G401.6 (cell line): Measurements from ENCODE around the gene HDHD5.

Source experiments
- FAIRE-seq: peaks from 2 replicates; lab custom pipeline; 2012; peaks lifted over from hg19 to GRCh38; lab: Jason Lieb, UNC

HDHD5 gene

GRCh38 chr22:17120281-17120680, 38.8 kb downstream of the HDHD5 start:
- FAIRE-seq = no peak

DNA sequence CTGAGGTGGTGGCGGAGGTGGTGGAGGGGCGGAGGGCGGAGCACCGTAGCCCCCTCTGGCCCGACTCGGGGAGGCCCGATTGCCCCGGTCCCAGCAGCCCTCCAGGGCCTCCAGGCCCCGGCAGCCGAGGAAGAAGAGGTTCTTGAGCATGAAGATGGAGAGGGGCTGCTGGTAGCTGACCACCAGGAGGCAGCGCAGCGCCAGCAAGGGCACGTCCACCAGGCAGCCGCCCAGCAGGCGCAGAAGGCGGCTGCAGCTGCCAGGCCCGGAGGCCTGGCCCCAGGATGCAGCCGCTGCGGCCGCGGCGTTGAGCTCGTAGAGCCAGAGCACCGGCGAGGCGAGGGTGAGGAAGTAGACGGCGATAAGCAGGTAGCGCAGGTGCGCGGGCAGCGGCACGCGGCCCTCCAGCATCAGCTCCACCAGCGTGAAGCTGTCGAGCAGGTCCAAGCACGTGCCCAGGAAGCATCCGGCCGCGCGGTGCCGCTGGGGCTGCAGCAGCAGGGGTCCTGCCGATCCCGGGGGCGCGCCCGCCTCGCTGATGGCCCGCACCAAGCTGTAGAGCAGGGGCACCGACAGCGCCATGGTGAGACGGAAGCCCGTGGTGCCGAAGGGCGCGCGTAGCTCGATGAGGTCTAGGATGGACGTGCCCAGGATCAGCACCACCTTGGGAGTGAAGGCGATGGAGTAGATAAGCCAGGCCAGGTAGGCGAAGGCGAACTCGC, 39.4 kb downstream of the HDHD5 start:
- FAIRE-seq = no peak

DNA sequence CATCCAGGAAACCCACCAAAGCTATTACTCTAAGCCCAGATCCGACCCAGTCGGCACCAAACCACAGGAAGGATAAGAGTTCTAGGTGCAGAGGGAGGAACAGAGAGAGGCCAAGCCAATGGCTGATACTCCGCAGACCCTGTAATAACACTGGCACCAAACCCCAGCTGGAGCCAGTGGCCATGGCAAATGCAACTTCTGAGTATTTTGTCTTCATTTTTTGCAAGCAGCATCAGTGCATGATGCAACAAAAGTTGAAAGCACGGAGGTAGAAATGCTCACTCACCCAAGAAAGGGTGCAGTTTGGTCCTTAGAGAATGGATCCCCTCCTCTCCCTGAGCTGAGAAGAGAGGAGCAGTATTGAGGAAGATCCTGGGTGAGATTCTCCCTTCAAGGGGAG, 40.7 kb downstream of the HDHD5 start:
- no peak for FAIRE-seq

- no peak for FAIRE-seq
These were observed 41.2 kb downstream of the HDHD5 start for GRCh38 chr22:17117890-17118289.

DNA sequence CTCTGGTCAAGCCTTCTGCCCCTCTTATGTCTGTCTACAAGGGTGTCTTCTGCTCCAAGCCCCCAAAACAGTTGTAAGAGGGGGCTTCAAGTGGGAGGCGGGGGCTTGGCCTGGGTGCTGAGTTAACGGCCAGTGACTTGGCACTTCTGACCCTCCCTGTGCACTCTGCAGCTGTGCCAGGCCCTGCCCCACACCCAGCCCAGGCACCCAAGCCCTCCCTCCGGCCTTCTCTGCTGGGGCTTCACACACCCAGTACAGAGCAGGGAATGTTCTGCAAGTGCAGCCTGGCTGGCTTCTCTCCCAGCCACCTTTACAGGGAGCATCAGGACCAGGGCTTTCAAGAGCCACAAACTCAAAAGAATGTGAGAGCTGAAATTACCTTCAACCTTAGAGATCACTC, 41.7 kb downstream of the HDHD5 start:
- no peak for FAIRE-seq

DNA sequence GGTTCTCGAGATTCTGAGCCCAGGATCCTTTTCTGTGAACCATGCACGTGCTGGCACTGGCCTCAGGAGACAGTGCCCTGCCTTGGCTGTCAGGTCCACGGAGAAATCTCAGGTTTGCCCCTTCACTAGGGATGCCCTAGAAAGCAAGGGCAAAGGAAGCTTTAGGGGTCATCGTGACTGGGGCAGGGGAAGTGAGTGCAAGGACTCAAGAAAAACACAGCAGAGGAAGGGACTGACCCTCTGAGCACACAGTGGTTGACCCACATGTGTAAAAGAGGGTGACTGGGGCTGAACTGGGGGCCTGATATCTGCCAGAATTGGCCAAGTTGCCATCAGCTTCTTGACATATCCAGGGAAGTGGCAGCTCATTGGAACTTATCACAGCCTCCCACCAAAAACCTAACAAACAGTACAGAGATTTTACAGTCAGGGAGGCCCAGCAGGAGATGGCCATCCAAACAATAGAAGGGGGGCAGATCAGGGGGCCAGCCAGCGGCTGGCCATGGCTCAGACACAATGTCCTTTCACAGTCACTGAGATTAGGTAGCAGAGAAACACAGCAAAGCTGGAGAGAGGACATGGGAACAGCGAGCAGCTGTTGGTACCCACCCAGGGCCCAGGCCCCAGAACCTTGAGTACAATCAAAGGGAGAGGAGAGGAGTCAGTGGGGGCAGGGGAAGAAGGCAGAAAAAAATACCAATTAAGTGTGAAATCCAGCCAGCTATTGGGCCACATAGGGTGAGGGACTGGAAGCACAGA, 42.3 kb downstream of the HDHD5 start:
- FAIRE-seq = no peak

DNA sequence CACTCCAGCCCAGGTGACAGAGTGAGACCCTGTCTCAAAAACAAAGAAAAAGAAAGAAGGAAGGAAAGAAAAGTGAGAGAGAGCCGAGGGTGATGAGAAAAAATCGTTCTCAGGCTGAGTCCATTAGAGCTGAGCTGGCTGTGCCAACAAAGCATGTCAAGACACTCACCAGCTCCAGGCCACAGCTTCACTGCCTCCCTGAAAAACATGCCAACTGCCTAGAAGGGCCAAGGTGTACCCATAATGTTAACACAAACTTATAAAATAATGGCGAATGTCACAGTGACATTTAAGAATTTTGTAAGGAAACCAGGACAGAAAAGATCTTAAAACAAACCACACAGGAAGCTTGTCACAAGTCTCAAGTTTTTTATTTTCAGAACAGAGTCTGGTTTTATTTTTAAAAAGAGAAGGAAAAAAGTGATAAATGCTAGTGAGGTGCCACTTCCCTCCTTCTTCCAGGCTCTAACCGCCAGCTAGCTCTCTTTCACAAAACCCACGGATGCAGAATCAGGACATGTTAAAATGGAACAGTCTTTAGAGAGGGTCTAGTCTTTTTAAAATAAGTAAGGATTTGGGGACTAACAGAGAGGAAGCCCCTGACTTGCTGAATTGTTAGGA, 43.0 kb downstream of the HDHD5 start:
- no peak for FAIRE-seq

GRCh38 chr22:17115236-17115635, 43.8 kb downstream of the HDHD5 start:
- FAIRE-seq = no peak

GRCh38 chr22:17114898-17115235, 44.2 kb downstream of the HDHD5 start:
- FAIRE-seq = no peak

DNA sequence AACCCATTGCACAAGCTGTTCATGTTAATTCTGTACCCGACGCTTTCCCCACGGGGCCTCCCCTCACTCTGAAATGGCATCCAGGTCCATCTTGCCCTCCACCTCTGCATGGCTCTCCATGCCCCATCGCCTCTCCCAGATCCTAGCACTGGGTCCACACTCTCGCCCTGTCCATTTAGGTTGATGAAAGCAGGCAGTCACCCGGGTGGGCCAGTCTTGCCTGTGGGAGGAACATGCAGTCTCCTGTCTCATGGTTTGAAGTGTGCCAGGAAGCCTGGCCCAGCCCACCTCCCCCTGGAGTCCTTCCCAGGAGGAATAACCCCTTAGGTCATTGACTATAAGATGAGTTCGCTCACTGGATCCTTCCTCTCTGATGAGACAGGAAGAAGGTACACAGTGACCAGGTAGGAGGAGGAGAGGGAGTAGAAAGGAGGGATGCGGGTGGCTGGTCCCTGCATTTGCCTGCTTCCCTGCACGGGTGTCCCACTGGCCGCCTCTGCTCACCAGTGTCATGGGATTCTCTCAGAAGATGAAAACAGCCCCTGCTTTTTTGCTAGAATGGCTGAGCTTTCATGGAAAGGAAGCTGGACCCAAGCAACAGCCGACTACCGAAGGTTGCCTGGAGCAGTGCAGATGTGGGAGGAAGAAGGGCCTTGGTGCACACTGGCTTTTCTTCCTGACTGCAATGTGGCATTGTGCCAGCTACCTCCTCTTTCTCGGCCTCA, 44.7 kb downstream of the HDHD5 start:
- no peak for FAIRE-seq

DNA sequence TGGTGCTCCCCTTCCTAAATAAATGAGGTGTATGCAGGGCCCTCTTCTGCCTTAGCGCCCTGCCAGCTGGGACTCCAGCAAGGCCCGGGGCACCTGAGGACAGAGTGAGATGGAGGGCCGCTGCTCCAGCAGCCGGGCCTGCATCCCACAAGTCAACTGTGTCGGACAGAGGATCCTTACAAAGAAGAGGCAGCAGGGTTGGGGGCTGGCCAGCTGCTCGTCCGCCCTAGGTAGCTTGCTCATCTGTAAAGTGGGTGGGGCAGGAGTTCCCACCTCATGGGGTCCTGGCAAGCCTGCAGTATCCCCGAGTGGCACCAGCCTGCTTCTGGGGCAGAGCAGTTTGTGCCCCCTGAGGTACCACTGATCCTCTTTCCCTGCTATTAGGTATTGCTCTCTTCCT, 45.5 kb downstream of the HDHD5 start:
- FAIRE-seq = no peak

DNA sequence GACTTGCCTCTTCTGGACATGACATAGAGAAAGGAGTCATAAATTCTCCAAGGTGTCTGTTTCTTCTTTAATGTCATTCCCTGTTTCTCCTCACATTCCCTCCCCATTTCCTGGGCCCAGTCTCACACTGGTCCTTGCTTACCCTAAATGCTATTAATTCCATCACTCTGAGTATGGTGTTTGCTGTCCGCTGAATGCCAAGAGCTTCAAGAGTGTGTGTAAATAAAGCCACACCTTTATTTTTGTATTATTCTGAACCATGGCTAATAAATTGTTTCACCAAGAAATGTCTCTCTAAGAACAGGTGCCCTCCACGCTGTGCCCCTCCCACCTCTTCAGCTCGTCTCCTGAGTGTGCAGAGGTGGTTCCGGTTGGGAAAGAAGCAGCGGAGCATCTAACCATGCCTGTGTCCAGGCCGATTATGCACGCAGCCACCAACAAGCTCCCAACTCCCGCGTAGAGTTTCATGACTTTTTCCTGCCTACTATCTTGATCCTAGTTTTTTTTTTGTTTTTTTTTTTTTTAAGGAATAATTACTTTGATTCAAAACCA, 46.5 kb downstream of the HDHD5 start:
- FAIRE-seq = no peak

DNA sequence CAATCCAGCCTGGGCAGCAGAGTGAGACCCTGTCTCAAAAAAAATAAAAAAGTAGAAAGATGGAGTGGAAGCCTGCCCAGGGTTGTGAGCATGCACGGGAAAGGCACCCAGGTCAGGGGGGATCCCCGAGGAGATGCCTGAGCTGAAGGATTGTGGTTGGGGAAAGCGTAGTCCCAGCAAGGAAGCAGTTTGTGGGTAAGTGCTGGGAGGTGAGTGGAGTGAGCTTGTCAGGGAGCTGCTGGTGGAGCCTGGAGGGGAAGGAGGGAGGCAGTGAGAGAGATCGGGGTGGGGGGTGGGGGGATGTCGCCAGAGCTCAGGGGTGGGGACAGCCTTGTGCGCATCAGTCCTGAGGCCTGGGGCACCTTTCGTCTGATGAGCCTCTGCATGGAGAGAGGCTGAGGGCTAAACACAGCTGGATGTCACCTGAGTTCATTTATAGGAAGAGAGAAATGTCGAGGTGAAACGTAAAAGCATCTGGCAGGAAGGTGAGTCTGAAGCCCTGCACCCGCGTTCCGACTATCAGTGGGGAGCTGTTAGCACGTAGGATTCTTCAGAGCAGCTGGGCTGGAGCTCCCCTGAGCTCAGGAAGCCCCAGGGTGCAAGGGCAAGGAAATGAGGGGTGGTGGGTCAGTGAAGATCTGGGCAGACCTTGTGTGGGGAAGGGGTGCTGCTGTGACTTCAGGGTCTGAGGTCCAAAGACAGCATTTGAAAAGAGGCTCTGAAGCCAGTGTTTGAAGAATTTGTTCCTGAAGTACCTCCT, 48.1 kb downstream of the HDHD5 start:
- FAIRE-seq = no peak

DNA sequence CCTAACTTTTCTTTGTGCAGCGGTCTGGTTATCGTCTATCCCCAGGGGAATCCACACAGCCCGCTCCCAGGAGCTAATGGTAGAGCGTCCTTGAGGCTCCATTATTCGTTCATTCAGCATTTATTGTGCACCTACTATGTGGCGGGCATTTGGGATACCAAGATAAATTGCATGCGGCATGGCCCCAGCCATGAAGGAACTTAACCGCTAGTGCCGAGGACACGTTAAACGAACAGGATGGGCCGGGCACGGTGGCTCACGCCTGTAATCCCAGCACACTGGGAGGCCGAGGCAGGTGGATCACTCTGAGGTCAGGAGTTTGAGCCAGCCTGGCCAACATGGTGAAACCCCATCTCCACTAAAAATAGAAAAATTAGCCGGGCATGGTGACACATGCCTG, 49.1 kb downstream of the HDHD5 start:
- no peak for FAIRE-seq

DNA sequence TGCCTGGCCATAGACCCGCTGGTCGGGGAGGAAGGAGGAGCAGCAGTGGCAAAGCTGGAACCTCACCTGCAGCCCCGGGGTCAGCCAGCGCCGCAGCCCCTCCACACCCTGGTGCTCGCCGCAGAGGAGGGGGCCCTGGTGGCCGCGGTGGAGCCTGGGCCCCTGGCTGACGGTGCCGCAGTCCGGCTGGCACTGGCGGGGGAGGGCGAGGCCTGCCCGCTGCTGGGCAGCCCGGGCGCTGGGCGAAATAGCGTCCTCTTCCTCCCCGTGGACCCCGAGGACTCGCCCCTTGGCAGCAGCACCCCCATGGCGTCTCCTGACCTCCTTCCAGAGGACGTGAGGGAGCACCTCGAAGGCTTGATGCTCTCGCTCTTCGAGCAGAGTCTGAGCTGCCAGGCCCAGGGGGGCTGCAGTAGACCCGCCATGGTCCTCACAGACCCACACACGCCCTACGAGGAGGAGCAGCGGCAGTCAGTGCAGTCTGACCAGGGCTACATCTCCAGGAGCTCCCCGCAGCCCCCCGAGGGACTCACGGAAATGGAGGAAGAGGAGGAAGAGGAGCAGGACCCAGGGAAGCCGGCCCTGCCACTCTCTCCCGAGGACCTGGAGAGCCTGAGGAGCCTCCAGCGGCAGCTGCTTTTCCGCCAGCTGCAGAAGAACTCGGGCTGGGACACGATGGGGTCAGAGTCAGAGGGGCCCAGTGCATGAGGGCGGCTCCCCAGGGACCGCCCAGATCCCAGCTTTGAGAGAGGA, 49.8 kb downstream of the HDHD5 start:
- FAIRE-seq = no peak

DNA sequence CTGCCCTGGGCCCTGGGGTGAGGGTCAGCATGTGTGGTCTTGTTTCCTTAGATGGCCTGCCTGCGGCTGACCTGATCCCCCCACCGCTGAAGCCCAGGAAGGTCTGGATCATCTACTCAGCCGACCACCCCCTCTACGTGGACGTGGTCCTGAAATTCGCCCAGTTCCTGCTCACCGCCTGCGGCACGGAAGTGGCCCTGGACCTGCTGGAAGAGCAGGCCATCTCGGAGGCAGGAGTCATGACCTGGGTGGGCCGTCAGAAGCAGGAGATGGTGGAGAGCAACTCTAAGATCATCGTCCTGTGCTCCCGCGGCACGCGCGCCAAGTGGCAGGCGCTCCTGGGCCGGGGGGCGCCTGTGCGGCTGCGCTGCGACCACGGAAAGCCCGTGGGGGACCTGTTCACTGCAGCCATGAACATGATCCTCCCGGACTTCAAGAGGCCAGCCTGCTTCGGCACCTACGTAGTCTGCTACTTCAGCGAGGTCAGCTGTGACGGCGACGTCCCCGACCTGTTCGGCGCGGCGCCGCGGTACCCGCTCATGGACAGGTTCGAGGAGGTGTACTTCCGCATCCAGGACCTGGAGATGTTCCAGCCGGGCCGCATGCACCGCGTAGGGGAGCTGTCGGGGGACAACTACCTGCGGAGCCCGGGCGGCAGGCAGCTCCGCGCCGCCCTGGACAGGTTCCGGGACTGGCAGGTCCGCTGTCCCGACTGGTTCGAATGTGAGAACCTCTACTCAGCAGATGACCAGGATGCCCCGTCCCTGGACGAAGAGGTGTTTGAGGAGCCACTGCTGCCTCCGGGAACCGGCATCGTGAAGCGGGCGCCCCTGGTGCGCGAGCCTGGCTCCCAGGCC, 50.6 kb downstream of the HDHD5 start:
- no peak for FAIRE-seq

DNA sequence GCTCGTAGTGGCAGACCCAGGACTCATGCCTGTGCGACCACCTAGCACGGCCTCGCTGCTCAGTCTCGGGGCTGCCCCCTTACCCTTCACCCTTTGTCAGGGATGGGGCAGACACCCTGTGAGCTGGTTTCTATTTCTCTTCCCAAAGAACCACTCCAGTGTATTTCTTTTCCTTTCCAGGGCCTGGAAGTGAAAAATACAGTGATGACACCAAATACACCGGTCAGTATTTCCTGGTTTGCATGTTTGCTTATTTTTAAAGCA, 51.6 kb downstream of the HDHD5 start:
- no peak for FAIRE-seq

DNA sequence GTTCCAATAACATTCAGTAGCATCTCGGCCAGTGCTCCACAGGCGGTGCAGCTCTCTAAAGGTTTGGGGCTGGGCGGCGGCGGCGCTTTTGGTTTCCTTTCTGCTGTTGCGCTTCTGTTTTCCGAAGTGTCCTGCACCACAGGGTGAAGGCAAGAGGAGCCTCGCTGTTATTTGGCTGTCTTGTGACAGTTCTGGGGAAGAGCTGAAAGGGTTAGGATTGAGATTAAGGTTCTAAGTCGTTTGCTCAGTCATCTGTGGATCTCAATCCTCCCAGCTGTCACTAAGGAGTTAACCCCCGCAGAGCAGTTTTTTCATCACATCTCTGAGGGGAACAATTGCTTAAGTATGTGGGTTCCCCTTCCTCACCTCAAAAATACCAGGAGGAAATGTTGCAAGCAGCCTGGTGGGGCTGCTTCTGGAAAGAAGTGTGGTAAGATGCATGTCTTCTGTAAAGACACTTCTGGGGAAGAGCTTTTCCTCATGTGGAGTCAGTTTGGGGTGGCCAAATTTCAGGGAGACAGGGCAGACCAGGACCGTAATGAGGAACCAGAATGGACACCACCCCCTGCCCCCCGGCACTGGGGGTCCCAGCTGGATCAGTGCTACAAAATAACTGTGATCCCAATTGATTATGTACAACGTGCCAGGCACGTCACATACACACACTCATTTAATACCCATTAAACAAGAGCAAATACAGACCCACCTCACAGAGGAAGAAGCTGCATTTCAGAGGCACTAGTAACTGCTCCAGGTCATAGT, 52.1 kb downstream of the HDHD5 start:
- no peak for FAIRE-seq

DNA sequence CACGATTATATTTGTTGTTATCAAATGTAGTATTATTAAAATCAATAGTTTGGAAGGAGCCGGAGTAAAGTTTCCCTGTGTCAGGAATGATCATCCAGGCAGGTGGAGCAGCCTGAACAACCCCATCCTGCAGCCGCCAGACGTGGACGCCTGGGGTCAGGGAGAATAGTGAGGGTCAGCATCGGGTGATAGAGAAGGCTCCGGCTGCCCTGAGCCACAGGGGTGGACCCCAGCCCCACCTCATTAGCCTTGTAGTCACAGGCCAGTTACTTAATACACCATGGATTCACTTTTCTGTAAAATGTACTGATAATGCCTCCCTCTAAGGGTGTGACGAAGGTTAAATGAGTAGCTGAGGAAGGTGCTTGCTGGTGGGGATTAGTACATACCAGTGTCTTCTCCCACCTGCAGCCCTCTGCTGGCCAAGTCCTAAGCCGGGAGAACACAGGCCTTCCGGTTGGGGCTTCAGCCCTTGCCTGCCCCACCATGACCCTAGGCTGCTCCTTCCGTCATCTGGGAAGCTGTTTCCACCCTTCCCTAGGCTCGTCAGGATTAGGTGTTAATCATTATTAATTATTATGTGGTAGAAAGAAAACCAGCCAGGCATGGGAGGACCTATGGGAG, 52.8 kb downstream of the HDHD5 start:
- no peak for FAIRE-seq
